ENCODE results near the gene NOLC1. TPM values are rescaled to one million over a fixed set of nuclear protein-coding genes. Genes with fewer than 3 reads are reported as not detected.

Gene NOLC1
- total RNA-seq, 1 experiment from 2014 or later: 69.9 TPM

DNA sequence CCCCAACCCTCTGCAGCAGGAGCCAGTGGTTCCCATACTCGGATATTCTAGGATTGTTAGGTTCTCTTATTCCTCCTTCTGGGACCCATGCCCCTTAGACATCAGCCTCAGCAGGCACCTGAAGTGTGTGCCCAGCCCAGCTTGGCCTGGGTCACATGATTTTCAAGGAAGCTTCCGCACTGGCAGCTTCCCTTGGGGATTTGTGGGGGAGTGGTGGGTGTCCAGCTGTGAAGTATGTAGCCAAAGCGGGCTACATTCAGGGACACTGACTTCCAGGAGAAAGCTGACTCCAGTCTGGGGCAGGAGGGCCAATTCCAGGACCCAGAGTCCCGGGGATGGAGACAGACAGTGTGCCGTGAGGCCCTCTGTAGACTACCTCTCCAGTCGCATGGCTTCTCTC is 33.3 kb upstream of the NOLC1 start:
- Histone ChIP-seq H3K79me2 (ENCODE audit: low read length) (peaks cover 55% of the 10 kb centered on the region), H2AFZ (ENCODE audit: low read length) (peak overlapping the region; percentile 76; the same call in 1 of the 2 replicates), H3K9me2 (replicated peaks; ENCODE audit: low read length) (no peaks in the 10 kb centered on the region), H3K36me3 (ENCODE audit: low read depth, low read length) (no peaks in the 10 kb centered on the region), H3K27me3 (ENCODE audit: low read length) (no peaks in the 10 kb centered on the region), H4K20me1 (ENCODE audit: low read length) (peaks cover 1% of the 10 kb centered on the region; the same call in 1 of the 2 replicates), H3K27ac (ENCODE audit: low read length) (no peak overlapping the region), H3F3A (ENCODE audit: low read length, unreplicated experiment) (no peaks in the 10 kb centered on the region), H3K4me1 (ENCODE audit: insufficient read depth, low read length) (peaks cover 31% of the 10 kb centered on the region), H3K9ac (ENCODE audit: low read length) (no peak overlapping the region), H3K4me2 (ENCODE audit: low read length) (peak overlapping the region; percentile 96), H3K4me3 (ENCODE audit: low read length) (peak overlapping the region; percentile 84), H3K9me3 (ENCODE audit: low read length) (no peaks in the 10 kb centered on the region)
- ChIA-PET POLR2A (ENCODE audit: unreplicated experiment) (no interaction called here), CTCF (interaction anchor here (0.6 kb wide), 1 partner anchor 51 kb away, joined by 3 read pairs; no protein-coding TSS in a partner anchor)
- TF ChIP-seq EZH2phosphoT487 (IDR thresholded peaks at IDR 0.05; ENCODE audit: borderline replicate concordance, low read length) (no peak), EZH2 (IDR thresholded peaks at IDR 0.05; ENCODE audit: low read length, unreplicated experiment) (no peak)
- TF ChIP-seq, protein P1, sequence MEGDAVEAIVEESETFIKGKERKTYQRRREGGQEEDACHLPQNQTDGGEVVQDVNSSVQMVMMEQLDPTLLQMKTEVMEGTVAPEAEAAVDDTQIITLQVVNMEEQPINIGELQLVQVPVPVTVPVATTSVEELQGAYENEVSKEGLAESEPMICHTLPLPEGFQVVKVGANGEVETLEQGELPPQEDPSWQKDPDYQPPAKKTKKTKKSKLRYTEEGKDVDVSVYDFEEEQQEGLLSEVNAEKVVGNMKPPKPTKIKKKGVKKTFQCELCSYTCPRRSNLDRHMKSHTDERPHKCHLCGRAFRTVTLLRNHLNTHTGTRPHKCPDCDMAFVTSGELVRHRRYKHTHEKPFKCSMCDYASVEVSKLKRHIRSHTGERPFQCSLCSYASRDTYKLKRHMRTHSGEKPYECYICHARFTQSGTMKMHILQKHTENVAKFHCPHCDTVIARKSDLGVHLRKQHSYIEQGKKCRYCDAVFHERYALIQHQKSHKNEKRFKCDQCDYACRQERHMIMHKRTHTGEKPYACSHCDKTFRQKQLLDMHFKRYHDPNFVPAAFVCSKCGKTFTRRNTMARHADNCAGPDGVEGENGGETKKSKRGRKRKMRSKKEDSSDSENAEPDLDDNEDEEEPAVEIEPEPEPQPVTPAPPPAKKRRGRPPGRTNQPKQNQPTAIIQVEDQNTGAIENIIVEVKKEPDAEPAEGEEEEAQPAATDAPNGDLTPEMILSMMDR (conservative IDR thresholded peaks at IDR 0.05; ENCODE audit: low read depth, low read length): no peak
- BruUV-seq (replicated peaks): no TSS peak
- DNase-seq: no peak
- no peak for ATAC-seq
- intact Hi-C loops (cut with micrococcal nuclease): loop anchor here (2.0 kb wide), 1 partner anchor 14 kb away; the partner anchor contains the start of gene PPRC1

DNA sequence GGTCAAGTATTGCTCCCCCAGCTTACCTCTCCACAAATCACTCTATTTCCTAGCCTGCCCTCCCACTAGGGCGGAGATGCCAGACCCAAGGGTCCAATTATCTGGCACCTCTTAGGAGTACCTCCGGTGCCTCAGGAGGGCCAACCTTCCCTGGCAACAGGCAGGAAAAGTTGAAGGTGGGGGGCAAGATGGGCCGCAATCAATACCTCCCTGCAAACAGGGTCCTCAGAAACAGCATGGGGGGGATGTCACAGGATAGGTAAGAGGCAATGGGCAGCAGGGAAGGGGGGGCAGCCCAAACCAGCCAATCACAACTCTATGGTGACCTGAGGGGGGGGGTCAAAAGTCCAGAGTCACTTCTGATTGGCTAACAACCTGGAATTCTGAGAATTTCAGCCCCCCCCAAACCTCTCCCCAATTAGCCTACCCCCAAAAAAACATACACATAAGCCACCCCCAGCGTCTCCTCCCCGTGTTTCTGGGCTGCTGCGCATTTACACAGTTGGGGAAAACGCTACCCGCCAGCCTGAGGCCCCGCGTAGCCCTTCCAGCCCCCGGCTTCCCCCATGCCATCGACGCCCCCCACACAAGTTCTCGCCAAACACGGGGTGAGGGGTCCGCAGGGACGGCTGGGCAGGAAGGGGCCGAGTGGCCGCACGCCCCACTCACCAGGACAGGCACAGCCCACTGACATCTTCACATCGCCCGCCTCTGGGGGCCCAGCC is 32.6 kb upstream of the NOLC1 start:
- H3K9ac ChIP-seq (ENCODE audit: low read length): peak overlapping the region; percentile 57
- no peak overlapping the region for H3K27ac ChIP-seq (ENCODE audit: low read length)
- peak; percentile 56 for DNase-seq
- H3K4me2 ChIP-seq (ENCODE audit: low read length): peak overlapping the region; percentile 96
- H4K20me1 ChIP-seq (ENCODE audit: low read length): no peaks in the 10 kb centered on the region
- BruUV-seq (replicated peaks): TSS peak; percentile 43
- ATAC-seq: peak; percentile 45
- intact Hi-C loops (cut with micrococcal nuclease): loop anchor here (2.0 kb wide), 1 partner anchor 13 kb away; the partner anchor contains the start of gene PPRC1
- no peaks in the 10 kb centered on the region for H3F3A ChIP-seq (ENCODE audit: low read length, unreplicated experiment)
- ChIA-PET POLR2A (ENCODE audit: unreplicated experiment) (no interaction called here), CTCF (interaction anchor here (0.6 kb wide), 1 partner anchor 50 kb away, joined by 3 read pairs; no protein-coding TSS in a partner anchor)
- H3K4me3 ChIP-seq (ENCODE audit: low read length): peak overlapping the region; percentile 84
- peak overlapping the region; percentile 76 for H2AFZ ChIP-seq (ENCODE audit: low read length)
- no peaks in the 10 kb centered on the region for H3K36me3 ChIP-seq (ENCODE audit: low read depth, low read length)
- no peaks in the 10 kb centered on the region for H3K9me2 ChIP-seq (replicated peaks; ENCODE audit: low read length)
- H3K27me3 ChIP-seq (ENCODE audit: low read length): no peaks in the 10 kb centered on the region
- peaks cover 49% of the 10 kb centered on the region for H3K79me2 ChIP-seq (ENCODE audit: low read length)
- H3K9me3 ChIP-seq (ENCODE audit: low read length): no peaks in the 10 kb centered on the region
- peaks cover 31% of the 10 kb centered on the region for H3K4me1 ChIP-seq (ENCODE audit: insufficient read depth, low read length)
- TF ChIP-seq, protein P1 (conservative IDR thresholded peaks at IDR 0.05; ENCODE audit: low read depth, low read length): no peak
- TF ChIP-seq EZH2phosphoT487 (IDR thresholded peaks at IDR 0.05; ENCODE audit: borderline replicate concordance, low read length): no peak
- TF ChIP-seq EZH2 (IDR thresholded peaks at IDR 0.05; ENCODE audit: low read length, unreplicated experiment): no peak

All from PC-3 (cell line).